Loucy (cell line): ENCODE measurements around the gene CYP2A13.

Experiments used
- H2AFZ ChIP-seq: fragments of 200-600 bp; sonication (generic); 2 replicates; pipeline ENCODE4 v1.6.0; 2016; ENCODE audit warnings: antibody characterized with exemption, mild to moderate bottlenecking, low read length, moderate library complexity
- H3F3A ChIP-seq: fragments of 200-600 bp; 2 replicates; pipeline ENCODE4 v1.6.0; 2016; ENCODE audit warnings: antibody characterized with exemption, low read depth, mild to moderate bottlenecking
- H3K27me3 ChIP-seq: fragments of 200-600 bp; sonication (generic); 2 replicates; pipeline ENCODE4 v1.6.1; 2014; ENCODE audit warnings: low read length, mild to moderate bottlenecking; ENCODE audit not compliant: insufficient read depth, poor library complexity, severe bottlenecking
- H3K36me3 ChIP-seq: fragments of 200-600 bp; sonication (generic); 2 replicates; pipeline ENCODE4 v1.6.1; 2016; ENCODE audit warnings: low read length; ENCODE audit not compliant: insufficient read depth
- H3K4me1 ChIP-seq: fragments of 200-600 bp; sonication (generic); 2 replicates; pipeline ENCODE4 v1.5.1; 2014; ENCODE audit warnings: low read length, mild to moderate bottlenecking; ENCODE audit not compliant: insufficient read depth, poor library complexity, severe bottlenecking
- H3K4me2 ChIP-seq: fragments of 200-600 bp; sonication (generic); 2 replicates; pipeline ENCODE4 v1.6.0; 2014; ENCODE audit warnings: antibody characterized with exemption, low read length, low read depth, mild to moderate bottlenecking; ENCODE audit not compliant: poor library complexity, severe bottlenecking
- H3K4me3 ChIP-seq: fragments of 200-600 bp; sonication (generic); 2 replicates; pipeline ENCODE4 v1.5.1; 2014; ENCODE audit warnings: low read length, mild to moderate bottlenecking, mixed read lengths; ENCODE audit not compliant: poor library complexity, severe bottlenecking
- H3K79me2 ChIP-seq: fragments of 200-600 bp; sonication (generic); 2 replicates; pipeline ENCODE4 v1.6.1; 2014; ENCODE audit warnings: low read length; ENCODE audit not compliant: insufficient read depth
- H3K9ac ChIP-seq: fragments of 200-600 bp; sonication (generic); 2 replicates; pipeline ENCODE4 v1.6.0; 2014; ENCODE audit warnings: mild to moderate bottlenecking, low read depth, low read length, moderate library complexity; ENCODE audit not compliant: poor library complexity, severe bottlenecking
- H3K9me2 ChIP-seq: fragments of 200-600 bp; sonication (generic); replicated peaks from 2 replicates; pipeline ENCODE4 v1.6.1; 2016; ENCODE audit warnings: low read depth, low read length, mixed read lengths
- H3K9me3 ChIP-seq: fragments of 200-600 bp; sonication (generic); 2 replicates; pipeline ENCODE4 v1.6.1; 2014; ENCODE audit warnings: mild to moderate bottlenecking, antibody characterized with exemption, low read length, low read depth; ENCODE audit not compliant: insufficient read depth
- H4K20me1 ChIP-seq: fragments of 200-600 bp; sonication (generic); 2 replicates; pipeline ENCODE4 v1.6.0; 2014; ENCODE audit warnings: antibody characterized with exemption, low read length, mild to moderate bottlenecking; ENCODE audit not compliant: insufficient read depth, poor library complexity, severe bottlenecking
- EZH2phosphoT487 ChIP-seq: fragments of 200-600 bp; IDR thresholded peaks from 2 replicates; pipeline ENCODE4 v1.6.1; 2018; ENCODE audit warnings: antibody characterized with exemption, mild to moderate bottlenecking, moderate library complexity, borderline replicate concordance
- TF ChIP-seq, protein P1 (sequence below): fragments of 200-600 bp; sonication (generic); conservative IDR thresholded peaks from 2 replicates; pipeline ENCODE4 v1.5.1; 2014; ENCODE audit warnings: mild to moderate bottlenecking, antibody characterized with exemption, low read length

Gene CYP2A13

DNA sequence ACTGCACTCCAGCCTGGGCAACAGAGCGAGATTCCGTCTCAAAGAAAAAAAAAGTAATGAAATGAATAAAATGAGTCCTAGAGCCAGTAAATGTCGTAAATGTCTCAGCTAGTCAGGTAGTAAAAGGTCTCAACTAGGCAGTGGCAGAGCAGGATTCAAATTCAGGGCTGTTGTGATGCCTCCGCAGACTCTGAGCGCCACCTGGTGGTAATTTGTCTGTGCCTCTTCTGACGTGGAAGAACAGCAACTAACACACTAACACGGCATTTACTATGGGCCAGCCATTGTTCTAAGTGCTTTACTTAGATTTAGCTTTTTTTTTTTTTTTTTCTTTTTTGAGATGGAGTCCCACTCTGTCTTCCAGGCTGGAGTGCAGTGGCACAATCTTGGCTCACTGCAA lies 56.2 kb downstream of the CYP2A13 start:
- H3F3A ChIP-seq: no peaks in the 10 kb centered on the region
- TF ChIP-seq EZH2phosphoT487: no peak
- TF ChIP-seq, protein P1, sequence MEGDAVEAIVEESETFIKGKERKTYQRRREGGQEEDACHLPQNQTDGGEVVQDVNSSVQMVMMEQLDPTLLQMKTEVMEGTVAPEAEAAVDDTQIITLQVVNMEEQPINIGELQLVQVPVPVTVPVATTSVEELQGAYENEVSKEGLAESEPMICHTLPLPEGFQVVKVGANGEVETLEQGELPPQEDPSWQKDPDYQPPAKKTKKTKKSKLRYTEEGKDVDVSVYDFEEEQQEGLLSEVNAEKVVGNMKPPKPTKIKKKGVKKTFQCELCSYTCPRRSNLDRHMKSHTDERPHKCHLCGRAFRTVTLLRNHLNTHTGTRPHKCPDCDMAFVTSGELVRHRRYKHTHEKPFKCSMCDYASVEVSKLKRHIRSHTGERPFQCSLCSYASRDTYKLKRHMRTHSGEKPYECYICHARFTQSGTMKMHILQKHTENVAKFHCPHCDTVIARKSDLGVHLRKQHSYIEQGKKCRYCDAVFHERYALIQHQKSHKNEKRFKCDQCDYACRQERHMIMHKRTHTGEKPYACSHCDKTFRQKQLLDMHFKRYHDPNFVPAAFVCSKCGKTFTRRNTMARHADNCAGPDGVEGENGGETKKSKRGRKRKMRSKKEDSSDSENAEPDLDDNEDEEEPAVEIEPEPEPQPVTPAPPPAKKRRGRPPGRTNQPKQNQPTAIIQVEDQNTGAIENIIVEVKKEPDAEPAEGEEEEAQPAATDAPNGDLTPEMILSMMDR: peak; percentile 87
- H3K36me3 ChIP-seq: no peaks in the 10 kb centered on the region
- no peak overlapping the region for H3K4me3 ChIP-seq
- no peak overlapping the region for H3K4me2 ChIP-seq
- no peak overlapping the region for H3K9ac ChIP-seq
- no peak overlapping the region for H2AFZ ChIP-seq
- no peaks in the 10 kb centered on the region for H3K9me2 ChIP-seq
- H3K4me1 ChIP-seq: no peaks in the 10 kb centered on the region
- no peaks in the 10 kb centered on the region for H3K79me2 ChIP-seq
- no peaks in the 10 kb centered on the region for H3K9me3 ChIP-seq
- no peaks in the 10 kb centered on the region for H3K27me3 ChIP-seq
- no peaks in the 10 kb centered on the region for H4K20me1 ChIP-seq
